Esophagus muscularis mucosa (tissue), 4 donors: ENCODE data around the gene NAV3. TPM values are rescaled to one million over a fixed set of nuclear protein-coding genes. Genes with fewer than 3 reads are reported as not detected.

Experiments
- DNase-seq: peaks from one replicate; pipeline ENCODE4 v3.0.0-alpha.2; 2017; ENCODE audit errors: extremely low spot score
- H3K27ac ChIP-seq, 4 donors: fragments of 200-600 bp; sonication (generic); replicated peaks in 1 of 4; 1 replicate in 3 of 4; 2 replicates in 1 of 4; pipeline ENCODE4 v1.5.1; 2016 to 2019; ENCODE audit warnings: mild to moderate bottlenecking in 1 of 4
- H3K27me3 ChIP-seq, 4 donors: fragments of 200-600 bp; sonication (generic); one replicate each; pipeline versions ENCODE4 v1.5.1 to v1.6.0; 2016 to 2019
- H3K36me3 ChIP-seq, 4 donors: fragments of 200-600 bp; sonication (generic); one replicate each; pipeline ENCODE4 v1.5.1; 2016 to 2019
- H3K4me1 ChIP-seq, 4 donors: fragments of 200-600 bp; sonication (generic); one replicate each; pipeline ENCODE4 v1.5.1; 2016 to 2019
- H3K4me3 ChIP-seq, 4 donors: fragments of 200-600 bp; sonication (generic); 1 replicate in 2 of 4; 2 replicates in 2 of 4; pipeline ENCODE4 v1.5.1; 2016 to 2019; ENCODE audit warnings: mild to moderate bottlenecking in 4 of 4, moderate library complexity in 1 of 4
- H3K9me3 ChIP-seq, 4 donors: fragments of 200-600 bp; sonication (generic); 1 replicate in 3 of 4; 2 replicates in 1 of 4; pipeline ENCODE4 v1.5.1; 2016 to 2019
- CTCF ChIP-seq, 3 experiments: fragments of 200-600 bp in 2 of 3; fragments of 450-650 bp in 1 of 3; sonication (generic) in 2 of 3; IDR thresholded peaks; one replicate each; pipeline ENCODE4 v1.5.1; 2017 to 2019; ENCODE audit warnings: antibody characterized with exemption in 3 of 3, mild to moderate bottlenecking in 2 of 3, moderate library complexity in 1 of 3
- EP300 ChIP-seq: sonication (generic); formaldehyde crosslinking; IDR thresholded peaks from one replicate; pipeline ENCODE4 v1.6.1; 2017; ENCODE audit warnings: antibody characterized with exemption
- POLR2A ChIP-seq: fragments of 450-650 bp; IDR thresholded peaks from one replicate; pipeline ENCODE4 v1.6.1; 2017; ENCODE audit warnings: antibody characterized with exemption, moderate library complexity, mild to moderate bottlenecking, low read depth
- POLR2AphosphoS5 ChIP-seq, 2 donors: sonication (generic); formaldehyde crosslinking; IDR thresholded peaks; one replicate each; pipeline ENCODE4 v1.6.1; 2017; ENCODE audit warnings: antibody characterized with exemption in 2 of 2
- WGBS: methylation state at CpG from one replicate; pipeline ENCODE4 v1.1.5; 2018; 5-methylcytosine and 5-hydroxymethylcytosine counted together
- intact Hi-C: fragments of 100-400 bp; cut with DNase I; formaldehyde crosslinking; loops from one replicate; pipeline ENCODE4 v1.15.1; 2023
- total RNA-seq, 4 donors: library from RNA; depleted of rRNA; stranded (reverse); fragments of >200 nt; gene quantifications; one replicate each; pipeline versions ENCODE4 v1.1.0 to v1.2.1, GENCODE V29; 2016

Gene NAV3
- total RNA-seq, 4 donors from 2014 or later, result 4.3 to 9.6 (median 5.4) TPM

GRCh38 chr12:77992760-77993159 is 162.1 kb downstream of the NAV3 start:
- WGBS, result 93% methylated on average over 1 of the region's 1 CpG
- H3K27me3 ChIP-seq, result no peaks in the 10 kb centered on the region
- DNase-seq, result no peak
- no peaks in the 10 kb centered on the region for H3K4me1 ChIP-seq
- H3K4me3 ChIP-seq, result no peak overlapping the region
- peaks cover 0 to 6% (median 0%) of the 10 kb centered on the region in 4 donors for H3K9me3 ChIP-seq
- H3K27ac ChIP-seq, result no peak overlapping the region
- TF ChIP-seq EP300, result no peak
- TF ChIP-seq POLR2AphosphoS5 (IDR thresholded peaks at IDR 0.05), result no peak
- TF ChIP-seq POLR2A, result no peak
- no peak for TF ChIP-seq CTCF (IDR thresholded peaks at IDR 0.05)
- intact Hi-C loops, result no loop called here
- no peaks in the 10 kb centered on the region for H3K36me3 ChIP-seq

- intact Hi-C loops, result no loop called here
- WGBS, result 64% methylated on average over 4 of the region's 4 CpGs
- Histone ChIP-seq H3K27ac (no peak overlapping the region), H3K36me3 (no peaks in the 10 kb centered on the region), H3K4me1 (no peaks in the 10 kb centered on the region), H3K9me3 (peaks cover 0 to 6% (median 0%) of the 10 kb centered on the region in 4 donors), H3K4me3 (no peak overlapping the region), H3K27me3 (no peaks in the 10 kb centered on the region)
- no peak for DNase-seq
- TF ChIP-seq POLR2AphosphoS5 (IDR thresholded peaks at IDR 0.05) (no peak), POLR2A (no peak), CTCF (IDR thresholded peaks at IDR 0.05) (no peak), EP300 (no peak)
Measured at GRCh38 chr12:77993658-77994057, 163.0 kb downstream of the NAV3 start.

- no peaks in the 10 kb centered on the region for H3K36me3 ChIP-seq
- intact Hi-C loops, result no loop called here
- no peak overlapping the region for H3K27ac ChIP-seq
- H3K4me3 ChIP-seq, result no peak overlapping the region
- DNase-seq, result no peak
- no peaks in the 10 kb centered on the region for H3K9me3 ChIP-seq
- 83% methylated on average over 2 of the region's 2 CpGs for WGBS
- TF ChIP-seq POLR2A (no peak), EP300 (no peak), CTCF (IDR thresholded peaks at IDR 0.05) (no peak), POLR2AphosphoS5 (IDR thresholded peaks at IDR 0.05) (no peak)
- no peaks in the 10 kb centered on the region for H3K4me1 ChIP-seq
- no peaks in the 10 kb centered on the region for H3K27me3 ChIP-seq
Measured at GRCh38 chr12:77995436-77996167, 164.9 kb downstream of the NAV3 start.

GRCh38 chr12:77996670-77997069 is 166.0 kb downstream of the NAV3 start:
- H3K4me1 ChIP-seq, result no peaks in the 10 kb centered on the region
- H3K9me3 ChIP-seq, result no peaks in the 10 kb centered on the region
- H3K27me3 ChIP-seq, result no peaks in the 10 kb centered on the region
- WGBS, result 82% methylated on average over 4 of the region's 4 CpGs
- intact Hi-C loops, result no loop called here
- DNase-seq, result no peak
- TF ChIP-seq CTCF (IDR thresholded peaks at IDR 0.05) (no peak), EP300 (no peak), POLR2A (no peak), POLR2AphosphoS5 (IDR thresholded peaks at IDR 0.05) (no peak)
- no peak overlapping the region for H3K4me3 ChIP-seq
- H3K36me3 ChIP-seq, result no peaks in the 10 kb centered on the region
- no peak overlapping the region for H3K27ac ChIP-seq
